B cell (primary cell): ENCODE data around the gene ALDH3A1. TPM values are rescaled to one million over a fixed set of nuclear protein-coding genes. Genes with fewer than 3 reads are reported as not detected.

Experiments used
- ATAC-seq: fragments of 200-7000 bp; cut with Tn5 transposase; one replicate; pipeline ENCODE4 v1.10.0; 2021; ENCODE audit warnings: low read depth, mild to moderate bottlenecking, moderate number of reproducible peaks, moderate library complexity
- CTCF ChIA-PET: fragments of 350-600 bp; sonication (Branson Sonifier 250); formaldehyde crosslinking; loops from one replicate; lab custom pipeline; 2021; ENCODE audit warnings: antibody characterized with exemption, inconsistent platforms; lab: Charles Lee
- POLR2A ChIA-PET: fragments of 350-600 bp; sonication (Branson Sonifier 250); formaldehyde crosslinking; loops from one replicate; lab custom pipeline; 2021; ENCODE audit warnings: antibody characterized with exemption; lab: Charles Lee
- DNase-seq: peaks from one replicate; pipeline ENCODE4 v3.0.0; 2013
- H2AFZ ChIP-seq: 2 replicates; pipeline ENCODE4 v1.6.1; 2012; ENCODE audit warnings: mild to moderate bottlenecking, low read depth, low read length; ENCODE audit not compliant: insufficient read depth, poor library complexity, severe bottlenecking
- H3K27ac ChIP-seq, 2 donors: 1 replicate in 1 of 2; 2 replicates in 1 of 2; pipeline ENCODE4 v1.5.1; 2012 to 2013; ENCODE audit warnings: low read length in 2 of 2, mild to moderate bottlenecking in 2 of 2, moderate library complexity in 1 of 2
- H3K27me3 ChIP-seq, 4 experiments: fragments of 200-600 bp in 1 of 4; sonication (generic) in 1 of 4; replicated peaks in 1 of 4; 1 replicate in 2 of 4; 2 replicates in 2 of 4; pipeline versions ENCODE4 v1.6.1 to v1.7.0; 2013 to 2016; ENCODE audit warnings: low read length in 3 of 4, mild to moderate bottlenecking in 2 of 4, mixed read lengths in 1 of 4, moderate library complexity in 1 of 4; ENCODE audit not compliant: insufficient read depth in 4 of 4, control insufficient read depth in 3 of 4; ENCODE audit errors: control extremely low read depth in 1 of 4
- H3K36me3 ChIP-seq, 2 experiments: replicated peaks in 1 of 2; 1 replicate in 1 of 2; 2 replicates in 1 of 2; pipeline versions ENCODE4 v1.6.1 to v1.7.1; 2013; ENCODE audit warnings: low read length in 1 of 2; ENCODE audit not compliant: insufficient read depth in 2 of 2, control insufficient read depth in 1 of 2; ENCODE audit errors: control extremely low read depth in 1 of 2, extremely low read depth in 1 of 2
- H3K4me1 ChIP-seq, 2 donors: fragments of 200-600 bp in 1 of 2; sonication (generic) in 1 of 2; 1 replicate in 1 of 2; 2 replicates in 1 of 2; pipeline versions ENCODE4 v1.5.1 to v1.6.1; 2013 to 2017; ENCODE audit warnings: low read length in 2 of 2; ENCODE audit not compliant: control insufficient read depth in 2 of 2, insufficient read depth in 2 of 2
- H3K4me2 ChIP-seq: replicated peaks from 2 replicates; pipeline ENCODE3; 2012; ENCODE audit warnings: mild to moderate bottlenecking, low read depth, low read length; ENCODE audit not compliant: poor library complexity, severe bottlenecking
- H3K4me3 ChIP-seq, 5 experiments: fragments of 200-600 bp in 1 of 5; sonication (generic) in 1 of 5; 1 replicate in 3 of 5; 2 replicates in 2 of 5; pipeline versions ENCODE4 v1.5.1 to v1.7.0; 2011 to 2016; ENCODE audit warnings: low read length in 4 of 5, mild to moderate bottlenecking in 4 of 5, low read depth in 2 of 5, control low read depth in 1 of 5, moderate library complexity in 1 of 5; ENCODE audit not compliant: insufficient read depth in 1 of 5; ENCODE audit errors: control extremely low read depth in 1 of 5, extremely low read depth in 1 of 5
- H3K79me2 ChIP-seq: fragments of 200-600 bp; sonication (generic); one replicate; pipeline ENCODE4 v1.6.0; 2016; ENCODE audit warnings: low read length; ENCODE audit not compliant: control insufficient read depth, insufficient read depth
- H3K9ac ChIP-seq: fragments of 200-600 bp; sonication (generic); 2 replicates; pipeline ENCODE4 v1.6.1; 2017; ENCODE audit warnings: mild to moderate bottlenecking, low read length, moderate library complexity
- H3K9me3 ChIP-seq, 3 donors: one replicate each; pipeline versions ENCODE4 v1.6.1 to v1.7.1; 2013; ENCODE audit warnings: low read length in 2 of 3; ENCODE audit not compliant: control insufficient read depth in 2 of 3, insufficient read depth in 1 of 3; ENCODE audit errors: control extremely low read depth in 1 of 3
- H4K20me1 ChIP-seq: 2 replicates; pipeline ENCODE4 v1.6.0; 2012; ENCODE audit warnings: mild to moderate bottlenecking, low read length; ENCODE audit not compliant: insufficient read depth, control insufficient read depth, poor library complexity, severe bottlenecking
- H3K27ac Mint-ChIP-seq: one replicate; pipeline ENCODE4 v1.8.0; 2021; ENCODE audit warnings: mixed read lengths
- H3K27me3 Mint-ChIP-seq: one replicate; pipeline ENCODE4 v1.8.0; 2021; ENCODE audit warnings: mixed read lengths
- H3K4me1 Mint-ChIP-seq: one replicate; pipeline ENCODE4 v1.8.0; 2021; ENCODE audit warnings: mixed read lengths
- H3K4me3 Mint-ChIP-seq: one replicate; pipeline ENCODE4 v1.8.0; 2021; ENCODE audit warnings: mixed read lengths
- H3K9me3 Mint-ChIP-seq: one replicate; pipeline ENCODE4 v1.8.0; 2022; ENCODE audit warnings: mixed read lengths; ENCODE audit not compliant: insufficient read depth
- EZH2 ChIP-seq: IDR thresholded peaks from 2 replicates; pipeline ENCODE4 v1.6.1; 2012; ENCODE audit warnings: borderline replicate concordance, low read depth, mild to moderate bottlenecking, moderate library complexity, low read length; ENCODE audit not compliant: insufficient read depth, poor library complexity, severe bottlenecking
- WGBS: methylation state at CpG from one replicate; pipeline ENCODE4 v1.1.5; 2013; ENCODE audit warnings: missing lambda C conversion rate; ENCODE audit not compliant: insufficient coverage; 5-methylcytosine and 5-hydroxymethylcytosine counted together
- intact Hi-C: fragments of 100-400 bp; cut with micrococcal nuclease; formaldehyde crosslinking; loops from one replicate; pipeline ENCODE4 v1.10.0; 2022
- polyA plus RNA-seq: library from polyadenylated mRNA; depleted of rRNA; stranded (reverse); fragments of >200 nt; gene quantifications from 2 replicates; pipeline ENCODE4 v1.2.3, GENCODE V29; 2012
- total RNA-seq, 2 donors: library from RNA; stranded (reverse); fragments of 120-200 nt in 1 of 2; gene quantifications; 1 replicate in 1 of 2; 2 replicates in 1 of 2; pipeline versions ENCODE4 v1.2.3 to v1.2.4, GENCODE V29; 2013 to 2022
- TF ChIP-seq, protein P1 (sequence below): fragments of 200-600 bp; IDR thresholded peaks from one replicate; pipeline ENCODE4 v1.8.0; 2022; ENCODE audit warnings: antibody characterized with exemption, mild to moderate bottlenecking

ALDH3A1 gene
- total and polyA plus RNA-seq, 2 donors (not counting 1 experiment from before 2014, with no cell fraction given) = not detected

- ATAC-seq = no peak
- Histone ChIP-seq H2AFZ (no peak overlapping the region), H3K9ac (no peak overlapping the region), H3K4me2 (no peak overlapping the region), H3K27ac (no peak overlapping the region), H4K20me1 (no peaks in the 10 kb centered on the region), H3K4me1 (no peaks in the 10 kb centered on the region), H3K36me3 (no peaks in the 10 kb centered on the region), H3K27me3 (no peaks in the 10 kb centered on the region), H3K4me3 (no peak overlapping the region), H3K9me3 (no peaks in the 10 kb centered on the region), H3K79me2 (no peaks in the 10 kb centered on the region)
- WGBS = 85% methylated on average over 10 of the region's 10 CpGs
- intact Hi-C loops = no loop called here
- POLR2A ChIA-PET = no interaction called here
- H3K9me3 Mint-ChIP-seq = no peaks in the 10 kb centered on the region
- no peak overlapping the region for H3K4me3 Mint-ChIP-seq
- CTCF ChIA-PET = no interaction called here
- TF ChIP-seq, protein P1, sequence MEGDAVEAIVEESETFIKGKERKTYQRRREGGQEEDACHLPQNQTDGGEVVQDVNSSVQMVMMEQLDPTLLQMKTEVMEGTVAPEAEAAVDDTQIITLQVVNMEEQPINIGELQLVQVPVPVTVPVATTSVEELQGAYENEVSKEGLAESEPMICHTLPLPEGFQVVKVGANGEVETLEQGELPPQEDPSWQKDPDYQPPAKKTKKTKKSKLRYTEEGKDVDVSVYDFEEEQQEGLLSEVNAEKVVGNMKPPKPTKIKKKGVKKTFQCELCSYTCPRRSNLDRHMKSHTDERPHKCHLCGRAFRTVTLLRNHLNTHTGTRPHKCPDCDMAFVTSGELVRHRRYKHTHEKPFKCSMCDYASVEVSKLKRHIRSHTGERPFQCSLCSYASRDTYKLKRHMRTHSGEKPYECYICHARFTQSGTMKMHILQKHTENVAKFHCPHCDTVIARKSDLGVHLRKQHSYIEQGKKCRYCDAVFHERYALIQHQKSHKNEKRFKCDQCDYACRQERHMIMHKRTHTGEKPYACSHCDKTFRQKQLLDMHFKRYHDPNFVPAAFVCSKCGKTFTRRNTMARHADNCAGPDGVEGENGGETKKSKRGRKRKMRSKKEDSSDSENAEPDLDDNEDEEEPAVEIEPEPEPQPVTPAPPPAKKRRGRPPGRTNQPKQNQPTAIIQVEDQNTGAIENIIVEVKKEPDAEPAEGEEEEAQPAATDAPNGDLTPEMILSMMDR = no peak
- TF ChIP-seq EZH2 = no peak
- no peak for DNase-seq
- H3K4me1 Mint-ChIP-seq = no peaks in the 10 kb centered on the region
- no peak overlapping the region for H3K27ac Mint-ChIP-seq
- no peaks in the 10 kb centered on the region for H3K27me3 Mint-ChIP-seq
These were observed 44.8 kb downstream of the ALDH3A1 start for GRCh38 chr17:19703106-19703827.

- no peak overlapping the region for H3K9ac ChIP-seq
- no peak overlapping the region for H3K27ac Mint-ChIP-seq
- H3K4me2 ChIP-seq = no peak overlapping the region
- H3K27me3 ChIP-seq = no peaks in the 10 kb centered on the region
- no peak for DNase-seq
- no peak overlapping the region for H3K27ac ChIP-seq
- POLR2A ChIA-PET = no interaction called here
- no peaks in the 10 kb centered on the region for H4K20me1 ChIP-seq
- intact Hi-C loops = no loop called here
- 77% methylated on average over 3 of the region's 4 CpGs for WGBS
- TF ChIP-seq EZH2 = no peak
- TF ChIP-seq, protein P1 = no peak
- H3K79me2 ChIP-seq = no peaks in the 10 kb centered on the region
- no peaks in the 10 kb centered on the region for H3K9me3 ChIP-seq
- no peaks in the 10 kb centered on the region for H3K4me1 Mint-ChIP-seq
- H3K36me3 ChIP-seq = no peaks in the 10 kb centered on the region
- H2AFZ ChIP-seq = no peak overlapping the region
- H3K4me3 Mint-ChIP-seq = no peak overlapping the region
- H3K9me3 Mint-ChIP-seq = no peaks in the 10 kb centered on the region
- H3K27me3 Mint-ChIP-seq = no peaks in the 10 kb centered on the region
- H3K4me3 ChIP-seq = no peak overlapping the region
- CTCF ChIA-PET = interaction anchor here (1.5 kb wide), 1 partner anchor 42 kb away, joined by 3 read pairs; no protein-coding TSS in a partner anchor
- ATAC-seq = no peak
- H3K4me1 ChIP-seq = no peaks in the 10 kb centered on the region
These were observed 45.9 kb downstream of the ALDH3A1 start for GRCh38 chr17:19702217-19702641.
